IMR-90 (cell line): ENCODE results near the gene DNAJC13. TPM values are rescaled to one million over a fixed set of nuclear protein-coding genes. Genes with fewer than 3 reads are reported as not detected.

Experiments used
- ATAC-seq: fragments of 200-7000 bp; cut with Tn5 transposase; 2 replicates; pipeline ENCODE4 v1.9.1; 2020; ENCODE audit warnings: low read depth, mild to moderate bottlenecking, moderate library complexity
- BruUV-seq: library from RNA; stranded (reverse); fragments of 400-500 nt; replicated peaks from 2 replicates; lab custom pipeline; 2021; lab: Mats Ljungman, UMichigan
- CTCF ChIA-PET: fragments of 300-600 bp; formaldehyde crosslinking; extraction: SDS; loops from one replicate; lab custom pipeline; 2021; ENCODE audit warnings: antibody characterized with exemption; lab: Yijun Ruan, JAX
- POLR2A ChIA-PET: fragments of 300-600 bp; sonication (Branson Sonifier 250); formaldehyde crosslinking; loops from one replicate; lab custom pipeline; 2022; ENCODE audit warnings: antibody characterized with exemption; ENCODE audit not compliant: unreplicated experiment; lab: Charles Lee
- DNase-seq: peaks from one replicate; pipeline ENCODE4 v3.0.0; 2013
- H2AFZ ChIP-seq: replicated peaks from 2 replicates; pipeline ENCODE3; 2013; ENCODE audit warnings: low read length, mild to moderate bottlenecking; ENCODE audit not compliant: poor library complexity
- H2AK5ac ChIP-seq: 2 replicates; pipeline ENCODE4 v1.6.1; 2013; ENCODE audit warnings: low read depth, low read length, inconsistent platforms
- H2AK9ac ChIP-seq: replicated peaks from 2 replicates; pipeline ENCODE3; 2013; ENCODE audit warnings: mild to moderate bottlenecking, low read depth, low read length, moderate library complexity; ENCODE audit not compliant: poor library complexity
- H2BK120ac ChIP-seq: 2 replicates; pipeline ENCODE4 v1.6.1; 2013; ENCODE audit warnings: low read depth, low read length, inconsistent platforms
- H2BK15ac ChIP-seq: 3 replicates; pipeline ENCODE4 v1.6.1; 2013; ENCODE audit warnings: low read depth, low read length, inconsistent platforms
- H2BK20ac ChIP-seq: 2 replicates; pipeline ENCODE4 v1.6.1; 2013; ENCODE audit warnings: low read depth, mild to moderate bottlenecking, inconsistent platforms, low read length, moderate library complexity
- H2BK5ac ChIP-seq: 2 replicates; pipeline ENCODE4 v1.6.1; 2013; ENCODE audit warnings: mild to moderate bottlenecking, low read depth, low read length, inconsistent platforms; ENCODE audit not compliant: poor library complexity, severe bottlenecking
- H3K14ac ChIP-seq: replicated peaks from 2 replicates; pipeline ENCODE4 v1.6.1; 2013; ENCODE audit warnings: low read depth, low read length, inconsistent platforms
- H3K18ac ChIP-seq: 2 replicates; pipeline ENCODE4 v1.6.1; 2013; ENCODE audit warnings: low read depth, low read length, control low read depth
- H3K23ac ChIP-seq: 2 replicates; pipeline ENCODE4 v1.6.1; 2013; ENCODE audit warnings: low read depth, low read length, inconsistent platforms
- H3K27ac ChIP-seq: 2 replicates; pipeline ENCODE4 v1.5.1; 2013; ENCODE audit warnings: mild to moderate bottlenecking, control low read depth, low read length; ENCODE audit not compliant: insufficient read depth
- H3K27me3 ChIP-seq: 2 replicates; pipeline ENCODE4 v1.6.1; 2013; ENCODE audit warnings: low read length; ENCODE audit not compliant: control insufficient read depth, insufficient read depth
- H3K36me3 ChIP-seq: 2 replicates; pipeline ENCODE4 v1.6.1; 2013; ENCODE audit warnings: low read length, mixed read lengths; ENCODE audit not compliant: control insufficient read depth, insufficient read depth
- H3K4ac ChIP-seq: 2 replicates; pipeline ENCODE4 v1.6.1; 2013; ENCODE audit warnings: low read depth, low read length, inconsistent platforms
- H3K4me1 ChIP-seq: 2 replicates; pipeline ENCODE4 v1.6.1; 2013; ENCODE audit warnings: low read length, mixed read lengths; ENCODE audit not compliant: control insufficient read depth, insufficient read depth
- H3K4me2 ChIP-seq: 2 replicates; pipeline ENCODE4 v1.6.1; 2013; ENCODE audit warnings: low read depth, mild to moderate bottlenecking, control low read depth, low read length, moderate library complexity
- H3K4me3 ChIP-seq: 2 replicates; pipeline ENCODE4 v1.5.1; 2013; ENCODE audit warnings: low read depth, mild to moderate bottlenecking, control low read depth, low read length, moderate library complexity; ENCODE audit not compliant: insufficient read depth
- H3K56ac ChIP-seq: 2 replicates; pipeline ENCODE4 v1.6.1; 2013; ENCODE audit warnings: low read length, inconsistent platforms; ENCODE audit not compliant: insufficient read depth; ENCODE audit errors: extremely low read depth
- H3K79me1 ChIP-seq, 2 experiments: 2 replicates each; pipeline ENCODE4 v1.6.1; 2013; ENCODE audit warnings: low read length in 2 of 2, inconsistent platforms in 1 of 2, low read depth in 1 of 2
- H3K9ac ChIP-seq: 2 replicates; pipeline ENCODE4 v1.6.1; 2013; ENCODE audit warnings: low read depth, low read length, control low read depth
- H3K9me1 ChIP-seq: 2 replicates; pipeline ENCODE4 v1.6.1; 2013; ENCODE audit warnings: low read length, inconsistent platforms; ENCODE audit not compliant: insufficient read depth
- H3K9me3 ChIP-seq: 2 replicates; pipeline ENCODE4 v1.6.1; 2013; ENCODE audit warnings: low read length; ENCODE audit not compliant: control insufficient read depth, insufficient read depth
- H4K20me1 ChIP-seq: 2 replicates; pipeline ENCODE4 v1.6.1; 2013; ENCODE audit warnings: low read length, inconsistent platforms; ENCODE audit not compliant: insufficient read depth
- H4K5ac ChIP-seq: 2 replicates; pipeline ENCODE4 v1.6.1; 2013; ENCODE audit warnings: mild to moderate bottlenecking, low read depth, low read length, control low read depth
- H4K8ac ChIP-seq, 2 experiments: 2 replicates each; pipeline ENCODE4 v1.6.1; 2013; ENCODE audit warnings: low read depth in 2 of 2, low read length in 2 of 2, control low read depth in 1 of 2, inconsistent platforms in 1 of 2
- H4K91ac ChIP-seq: 2 replicates; pipeline ENCODE4 v1.6.1; 2013; ENCODE audit warnings: low read depth, low read length, inconsistent platforms; ENCODE audit not compliant: insufficient read depth
- CHD1 ChIP-seq: IDR thresholded peaks from 2 replicates; pipeline ENCODE4 v1.6.1; 2012; ENCODE audit warnings: low read depth, low read length, improper control_type of control experiment
- WGBS, 2 experiments: methylation state at CpG; one replicate each; pipeline versions ENCODE4 v1.1.5 to v1.1.7; 2013; ENCODE audit warnings: missing lambda C conversion rate in 2 of 2; ENCODE audit not compliant: insufficient read length in 1 of 2; ENCODE audit errors: extremely low coverage in 2 of 2; 5-methylcytosine and 5-hydroxymethylcytosine counted together
- dilution Hi-C: fragments of 300-500 bp; cut with HindIII; formaldehyde crosslinking; loops from one replicate; pipeline ENCODE4 v1.14.3; 2018; ENCODE audit warnings: low sequenced_read_pairs; ENCODE audit not compliant: unreplicated experiment
- in situ Hi-C: fragments of 300-500 bp; cut with MboI; formaldehyde crosslinking; loops from 3 replicates; pipeline ENCODE4 v1.14.3; 2019; ENCODE audit warnings: low sequenced_read_pairs, inconsistent platforms, mixed read lengths
- intact Hi-C: fragments of 100-400 bp; cut with micrococcal nuclease; formaldehyde crosslinking; loops from 2 replicates; pipeline ENCODE4 v1.10.0; 2022
- polyA plus RNA-seq, 3 experiments: library from polyadenylated mRNA; depleted of rRNA; stranded (reverse); fragments of >200 nt; gene quantifications; 2 replicates each; pipeline ENCODE4 v1.2.3, GENCODE V29; 2012; ENCODE audit warnings: low replicate concordance in 1 of 3
- total RNA-seq: library from RNA; depleted of rRNA; stranded (reverse); fragments of >200 nt; gene quantifications from 2 replicates; pipeline ENCODE4 v1.2.3, GENCODE V29; 2012

The DNAJC13 gene
- total and polyA plus RNA-seq, 2 of the 4 experiments (the other 2 are of a cell fraction) = 16.4 to 48.6 TPM

GRCh38 chr3:132381348-132381944 lies 35.9 kb upstream of the DNAJC13 start:
- H2BK120ac ChIP-seq = no peak overlapping the region
- no peak overlapping the region for H2AK5ac ChIP-seq
- H3K9me3 ChIP-seq = no peaks in the 10 kb centered on the region
- H2AK9ac ChIP-seq = no peak overlapping the region
- H3K9me1 ChIP-seq = no peaks in the 10 kb centered on the region
- no peak overlapping the region for H3K18ac ChIP-seq
- no peaks in the 10 kb centered on the region for H3K4me1 ChIP-seq
- DNase-seq (no peak), ATAC-seq (no peak)
- H2BK15ac ChIP-seq = no peak overlapping the region
- H3K79me1 ChIP-seq = no peaks in the 10 kb centered on the region
- no peak overlapping the region for H3K23ac ChIP-seq
- dilution Hi-C loops (no loop called here), in situ Hi-C loops (no loop called here), intact Hi-C loops (no loop called here)
- no peak overlapping the region for H2BK20ac ChIP-seq
- H3K36me3 ChIP-seq = no peaks in the 10 kb centered on the region
- CTCF ChIA-PET = no interaction called here
- POLR2A ChIA-PET = no interaction called here
- H4K8ac ChIP-seq = no peak overlapping the region
- H4K5ac ChIP-seq = no peak overlapping the region
- no peak overlapping the region for H3K4ac ChIP-seq
- no peak overlapping the region for H3K56ac ChIP-seq
- BruUV-seq = no TSS peak
- no peak overlapping the region for H4K91ac ChIP-seq
- peaks cover 1% of the 10 kb centered on the region; the same call in 1 of the 2 replicates for H3K27me3 ChIP-seq
- H3K27ac ChIP-seq = no peak overlapping the region
- no peak overlapping the region for H2AFZ ChIP-seq
- H3K9ac ChIP-seq = no peak overlapping the region
- TF ChIP-seq CHD1 = no peak
- H3K14ac ChIP-seq = no peak overlapping the region
- no peaks in the 10 kb centered on the region for H4K20me1 ChIP-seq
- H2BK5ac ChIP-seq = no peak overlapping the region
- no peak overlapping the region for H3K4me2 ChIP-seq
- whole genome bisulfite sequencing, 2 experiments = 98% methylated on average over 7 of the region's 14 CpGs; no CpG with 5 or more reads in 1 of the 2 experiments
- no peak overlapping the region for H3K4me3 ChIP-seq
